NCI-H446 treated with DMSO at 0.1 percent for 48 hours (cell line): Measurements from ENCODE around the gene NFATC1.
"Not testable (repeated sequence)": the region's sequence is repeated elsewhere in the genome, so short reads cannot be mapped to it uniquely, and the experiment has no call there.

Experiments
- DNase-seq: peaks from one replicate; lab custom pipeline; 2025; lab: John Stamatoyannopoulos, UW

The NFATC1 gene

DNA sequence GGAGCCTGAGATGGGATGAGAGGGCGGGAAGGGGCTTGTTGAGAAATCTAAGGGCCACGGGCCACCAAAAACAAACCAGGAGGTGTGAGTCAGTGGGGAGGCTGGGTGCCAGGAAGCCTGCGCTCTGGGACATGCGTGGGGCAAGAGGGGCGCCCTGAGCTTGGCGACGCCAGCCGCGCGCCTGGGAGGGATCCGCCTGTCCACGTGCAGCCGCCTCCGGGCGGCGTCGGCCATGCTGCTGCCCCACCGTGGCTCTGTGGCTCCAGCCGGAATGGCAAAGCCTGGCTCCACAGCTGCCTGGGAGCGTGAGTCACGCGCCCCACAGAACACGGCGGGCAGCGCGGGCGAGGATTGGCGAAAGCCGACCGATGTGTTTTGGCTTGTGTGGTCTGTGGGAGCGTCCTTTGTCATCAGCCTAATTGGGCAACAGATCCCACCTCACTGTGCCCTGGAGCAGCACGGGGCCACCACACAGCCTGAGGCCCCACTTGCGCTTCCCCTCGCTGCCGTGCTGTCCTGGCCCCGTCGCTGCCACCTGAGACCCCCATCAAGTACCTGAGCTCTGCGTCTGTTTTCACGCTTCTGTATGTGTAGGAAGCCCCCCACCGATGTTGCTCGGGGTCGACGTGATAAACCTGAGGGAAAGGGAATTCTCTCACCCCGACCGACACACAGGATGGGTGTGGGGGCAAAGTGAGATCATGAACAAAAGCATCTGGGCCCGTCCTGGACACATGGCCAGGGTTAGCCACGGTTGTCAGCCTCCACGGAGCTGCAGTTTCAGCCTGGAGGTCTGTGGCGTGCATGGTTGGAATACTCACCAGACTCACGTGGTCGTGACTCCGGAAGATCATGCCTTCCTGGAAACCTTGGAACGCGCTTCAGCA, 80.5 kb downstream of the NFATC1 start:
- DNase-seq, result no peak

GRCh38 chr18:79476918-79477571, 81.3 kb downstream of the NFATC1 start:
- DNase-seq, result no peak

- DNase-seq, result no peak
Measured at GRCh38 chr18:79477711-79478483, 82.2 kb downstream of the NFATC1 start.

DNA sequence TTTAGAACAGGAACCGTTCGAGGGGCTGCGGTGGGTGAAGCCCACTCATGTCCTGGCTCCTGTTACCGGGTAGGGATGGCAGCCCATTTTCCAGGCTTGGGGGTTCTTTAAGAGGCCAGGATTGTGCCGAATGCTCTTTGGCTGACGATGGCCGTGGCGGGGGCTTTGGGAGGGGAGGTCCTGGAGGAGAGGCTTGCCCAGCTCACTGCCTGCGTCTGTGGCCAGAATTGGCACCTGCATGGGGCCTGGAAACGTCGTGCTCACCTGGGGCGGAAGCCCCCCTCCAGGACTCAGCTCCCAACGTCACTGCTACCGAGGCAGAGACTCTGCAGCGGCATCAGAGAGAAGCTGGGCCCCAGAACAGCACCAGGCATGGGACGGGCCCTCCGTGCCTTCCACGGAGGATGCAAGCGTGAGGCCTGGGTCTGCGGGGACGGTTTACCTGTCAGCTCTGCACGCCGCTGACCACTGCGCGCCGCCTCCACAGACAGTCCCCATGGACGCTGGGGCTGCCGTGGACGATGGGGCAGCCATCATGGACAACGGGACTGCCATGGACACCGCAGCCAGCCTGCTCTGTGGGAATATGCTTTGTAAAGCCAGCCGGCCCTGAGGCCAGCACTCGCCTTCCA, 82.9 kb downstream of the NFATC1 start:
- DNase-seq, result no peak

DNA sequence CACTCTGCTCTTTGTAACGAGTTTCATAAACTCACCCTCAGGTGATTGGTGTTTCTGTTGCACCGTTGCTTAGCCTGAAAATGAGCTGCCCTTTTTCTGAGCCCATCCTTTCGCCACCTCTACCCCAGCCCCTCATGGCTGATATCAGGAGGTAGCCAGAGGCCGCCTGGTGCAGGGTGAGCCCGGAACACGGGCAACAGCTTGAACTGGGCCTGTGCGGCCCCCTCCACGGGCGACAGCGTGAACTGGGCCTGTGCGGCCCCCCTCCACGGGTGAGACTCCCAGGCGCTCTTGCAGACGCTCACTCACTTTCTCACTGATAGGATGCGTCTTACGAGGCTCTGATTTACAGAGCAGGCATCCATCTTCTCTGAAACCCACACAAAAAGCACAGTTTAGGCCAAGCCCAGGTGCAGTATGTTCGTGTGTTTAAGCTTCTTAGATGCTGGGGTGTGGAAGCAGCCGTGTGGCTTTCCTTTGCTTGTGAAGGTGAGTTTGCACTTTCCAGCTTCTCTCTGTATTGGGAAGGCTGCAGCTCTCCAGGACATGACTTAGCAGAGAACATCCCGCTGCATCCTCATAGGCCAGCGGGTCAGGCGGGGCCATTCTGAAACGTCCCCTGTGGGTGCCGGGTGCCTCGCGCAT, 83.5 kb downstream of the NFATC1 start:
- no peak for DNase-seq

- no peak for DNase-seq
Measured at GRCh38 chr18:79479761-79480161, 84.0 kb downstream of the NFATC1 start.

GRCh38 chr18:79480171-79481045, 84.7 kb downstream of the NFATC1 start:
- DNase-seq, result no peak

- no peak for DNase-seq
Measured at GRCh38 chr18:79481046-79481790, 85.5 kb downstream of the NFATC1 start.

DNA sequence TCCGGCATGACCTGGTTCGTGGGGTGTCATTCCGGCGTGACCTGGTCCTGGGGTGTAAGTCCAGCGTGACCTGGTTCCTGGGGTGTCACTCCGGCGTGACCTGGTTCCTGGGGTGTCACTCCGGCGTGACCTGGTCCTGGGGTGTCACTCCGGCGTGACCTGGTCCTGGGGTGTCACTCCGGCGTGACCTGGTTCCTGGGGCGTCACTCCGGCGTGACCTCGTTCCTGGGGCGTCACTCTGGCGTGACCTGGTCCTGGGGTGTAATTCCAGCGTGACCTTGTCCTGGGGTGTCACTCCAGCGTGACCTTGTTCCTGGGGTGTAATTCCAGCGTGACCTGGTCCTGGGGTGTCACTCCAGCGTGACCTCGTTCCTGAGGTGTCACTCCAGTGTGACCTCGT, 87.7 kb downstream of the NFATC1 start:
- DNase-seq, result not testable (repeated sequence)

- DNase-seq, result no peak
Measured at GRCh38 chr18:79483971-79484491, 88.3 kb downstream of the NFATC1 start.

DNA sequence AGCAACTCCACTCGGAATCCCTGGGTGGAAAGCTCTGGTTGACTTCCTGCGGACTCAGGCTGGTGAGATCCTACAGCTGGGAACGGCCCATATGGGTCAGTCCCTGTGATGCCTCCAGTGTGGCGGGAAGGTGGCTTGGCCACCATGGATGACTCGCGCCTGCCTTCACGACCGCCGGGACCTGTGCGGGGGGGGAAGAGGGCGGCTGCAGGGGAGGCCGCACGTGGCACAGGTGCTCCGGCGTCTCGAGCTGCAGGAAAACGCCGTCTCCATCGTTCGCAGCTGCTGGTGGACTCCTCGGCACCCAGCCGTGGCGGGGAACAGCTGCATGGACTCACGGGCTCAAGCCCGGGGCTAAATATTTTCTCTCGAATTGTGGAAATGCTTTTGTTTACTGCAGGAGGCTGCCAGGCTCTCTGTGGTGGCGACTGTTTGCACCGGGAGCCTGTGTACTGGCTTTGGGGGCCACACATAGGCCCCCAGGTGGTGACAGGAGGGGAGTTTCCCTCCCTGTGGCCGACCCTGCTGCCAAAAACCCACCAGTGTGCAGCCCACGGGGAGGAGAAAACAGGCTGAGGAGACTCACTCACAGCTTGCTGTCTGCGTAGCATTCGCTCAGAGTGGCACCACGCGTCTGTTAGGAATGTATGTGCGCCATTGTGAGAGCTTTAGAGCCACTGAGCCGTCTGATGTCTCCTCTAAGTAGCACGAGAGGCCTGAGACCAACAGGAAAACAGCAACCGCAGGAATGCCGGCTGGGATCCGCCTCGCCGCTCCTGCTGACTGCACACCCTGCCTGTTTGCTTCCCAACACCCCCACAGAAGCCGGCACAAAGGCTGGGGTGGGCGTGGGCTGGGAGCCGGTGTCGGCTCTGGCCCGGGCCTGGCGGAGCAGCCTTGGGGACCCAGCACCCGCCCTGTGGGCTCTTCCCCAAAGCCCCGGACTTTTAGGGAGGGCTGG, 89.2 kb downstream of the NFATC1 start:
- no peak for DNase-seq

GRCh38 chr18:79485788-79486355, 90.1 kb downstream of the NFATC1 start:
- no peak for DNase-seq

DNA sequence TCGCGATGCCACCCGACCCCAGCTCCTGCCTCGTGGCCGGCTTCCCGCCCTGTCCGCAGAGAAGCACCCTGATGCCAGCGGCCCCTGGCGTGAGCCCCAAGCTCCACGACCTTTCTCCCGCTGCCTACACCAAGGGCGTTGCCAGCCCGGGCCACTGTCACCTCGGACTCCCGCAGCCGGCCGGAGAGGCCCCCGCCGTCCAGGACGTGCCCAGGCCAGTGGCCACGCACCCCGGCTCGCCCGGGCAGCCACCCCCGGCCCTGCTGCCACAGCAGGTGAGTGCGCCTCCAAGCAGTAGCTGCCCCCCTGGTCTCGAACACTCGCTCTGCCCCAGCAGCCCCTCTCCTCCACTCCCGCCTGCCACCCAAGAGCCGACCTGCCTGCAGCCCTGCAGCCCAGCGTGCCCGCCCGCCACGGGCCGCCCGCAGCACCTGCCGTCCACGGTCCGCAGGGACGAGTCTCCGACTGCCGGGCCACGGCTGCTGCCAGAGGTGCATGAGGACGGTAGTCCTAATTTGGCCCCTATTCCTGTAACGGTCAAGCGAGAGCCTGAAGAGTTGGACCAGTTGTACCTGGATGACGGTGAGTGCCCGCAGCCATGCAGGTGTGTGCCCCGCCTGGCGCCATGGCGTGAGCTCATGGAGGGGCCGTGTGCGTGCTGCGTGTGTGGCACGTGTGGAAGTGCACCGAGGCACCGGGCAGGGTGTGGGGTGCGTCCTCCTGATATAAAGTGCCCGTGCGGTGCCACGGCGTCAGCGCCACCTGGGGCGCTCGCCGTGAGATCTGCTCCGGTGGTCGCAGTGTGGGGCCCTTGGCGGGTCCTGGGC, 90.8 kb downstream of the NFATC1 start:
- no peak for DNase-seq

GRCh38 chr18:79487183-79487800, 91.6 kb downstream of the NFATC1 start:
- DNase-seq, result no peak

DNA sequence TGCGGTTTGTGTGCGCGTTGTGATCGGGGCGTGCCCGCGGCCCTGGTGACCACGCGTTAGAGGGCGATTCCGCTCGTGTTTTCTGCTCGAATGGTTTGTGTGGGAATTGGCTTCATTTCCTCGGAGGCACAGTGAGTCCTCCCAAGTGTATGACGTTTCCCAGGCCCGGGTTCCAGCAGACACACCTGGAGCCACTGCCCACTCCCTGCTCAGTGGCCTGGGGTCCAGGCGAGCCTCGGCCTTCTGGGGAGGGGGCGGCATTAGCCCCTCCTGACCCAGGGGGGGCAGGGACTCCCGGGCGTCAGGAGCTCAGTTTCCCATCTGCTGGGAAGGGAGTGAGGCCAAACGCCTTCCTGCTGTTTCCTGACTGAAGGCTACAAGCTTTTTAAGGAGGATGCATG, 92.1 kb downstream of the NFATC1 start:
- no peak for DNase-seq

- no peak for DNase-seq
Measured at GRCh38 chr18:79488311-79489050, 92.8 kb downstream of the NFATC1 start.
